LoVo (cell line): ENCODE measurements around the gene BCL11B.

Experiments used
- DNase-seq: peaks from one replicate; pipeline ENCODE4 v3.0.0-alpha.2; 2016; ENCODE audit warnings: low spot score

Gene BCL11B

GRCh38 chr14:99159341-99160340 lies 112.4 kb downstream of the BCL11B start:
- DNase-seq: no peak

GRCh38 chr14:99158646-99159165 lies 113.3 kb downstream of the BCL11B start:
- DNase-seq: no peak

GRCh38 chr14:99158150-99158549 lies 113.8 kb downstream of the BCL11B start:
- DNase-seq: peak; percentile 9

GRCh38 chr14:99157676-99158075 lies 114.3 kb downstream of the BCL11B start:
- DNase-seq: no peak

GRCh38 chr14:99157246-99157645 lies 114.8 kb downstream of the BCL11B start:
- DNase-seq: no peak

GRCh38 chr14:99156814-99157213 lies 115.2 kb downstream of the BCL11B start:
- no peak for DNase-seq

GRCh38 chr14:99156090-99156425 lies 115.9 kb downstream of the BCL11B start:
- DNase-seq: no peak

GRCh38 chr14:99155173-99156089 lies 116.6 kb downstream of the BCL11B start:
- no peak for DNase-seq

- DNase-seq: no peak
These were observed 121.8 kb downstream of the BCL11B start for GRCh38 chr14:99150236-99150635.

GRCh38 chr14:99148861-99149610 lies 123.0 kb downstream of the BCL11B start:
- no peak for DNase-seq

GRCh38 chr14:99148131-99148530 lies 123.9 kb downstream of the BCL11B start:
- DNase-seq: no peak

- DNase-seq: no peak
These were observed 124.6 kb downstream of the BCL11B start for GRCh38 chr14:99147366-99147740.

- DNase-seq: no peak
These were observed 125.2 kb downstream of the BCL11B start for GRCh38 chr14:99146616-99147365.

GRCh38 chr14:99145307-99145706 lies 126.7 kb downstream of the BCL11B start:
- no peak for DNase-seq

- DNase-seq: no peak
These were observed 128.2 kb downstream of the BCL11B start for GRCh38 chr14:99143793-99144192.

- DNase-seq: no peak
These were observed 128.9 kb downstream of the BCL11B start for GRCh38 chr14:99143126-99143525.

GRCh38 chr14:99141236-99141635 lies 130.8 kb downstream of the BCL11B start:
- DNase-seq: no peak

GRCh38 chr14:99138999-99139865 lies 132.8 kb downstream of the BCL11B start:
- no peak for DNase-seq

- no peak for DNase-seq
These were observed 134.0 kb downstream of the BCL11B start for GRCh38 chr14:99137913-99138571.
